Measurements from ENCODE around the gene NCKAP5.
A peak's percentile ranks its signal among the peaks of the same experiment; 100 is the strongest.

The NCKAP5 gene

DNA sequence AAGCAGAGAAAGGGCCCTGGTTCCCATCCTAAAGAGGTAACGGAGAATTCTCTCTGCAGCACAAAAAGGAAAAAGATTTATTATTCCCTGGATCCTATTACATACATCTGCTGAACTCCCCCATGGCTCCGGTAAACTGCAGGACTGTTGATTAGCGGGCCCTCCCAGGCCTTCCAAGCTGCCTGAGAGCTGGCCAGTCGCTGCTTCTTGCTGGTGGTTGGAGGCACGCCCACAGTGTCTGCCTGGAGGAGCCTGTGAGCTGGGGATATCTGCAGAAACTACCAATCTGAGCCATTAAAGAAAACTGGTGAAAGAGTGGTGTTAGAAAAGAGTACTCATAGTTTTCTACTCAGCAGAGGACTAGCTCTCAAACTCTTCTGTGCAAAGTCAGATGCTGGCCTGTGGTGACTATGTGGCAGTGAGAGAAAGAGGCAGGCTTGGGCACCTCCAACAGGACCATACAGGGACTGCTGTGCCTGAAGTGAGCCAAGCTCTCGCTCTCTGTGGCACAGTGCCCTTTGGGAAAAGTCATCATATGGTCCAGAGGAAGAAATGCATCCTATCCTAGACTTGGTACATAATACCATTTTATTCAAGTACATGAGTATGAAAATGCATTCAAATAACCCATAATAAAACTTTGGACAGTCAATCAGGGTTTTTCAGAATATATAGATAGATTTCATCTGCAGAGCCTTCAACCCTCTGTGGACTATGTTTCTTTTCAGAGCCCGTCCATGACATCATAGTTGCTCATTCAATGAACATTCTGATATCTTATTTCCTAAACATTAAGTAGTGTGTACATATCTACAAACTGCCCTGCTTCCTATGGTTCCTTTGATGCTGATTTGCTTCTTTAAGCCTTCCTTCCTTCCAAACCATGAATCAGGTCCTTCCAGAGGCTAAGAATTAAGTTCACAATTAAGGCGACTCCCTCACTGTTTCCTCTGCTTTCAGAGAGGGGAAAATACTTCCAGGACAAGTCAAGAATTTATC, 656.2 kb downstream of the NCKAP5 start:
- DNase-seq, result peak; percentile 63

DNA sequence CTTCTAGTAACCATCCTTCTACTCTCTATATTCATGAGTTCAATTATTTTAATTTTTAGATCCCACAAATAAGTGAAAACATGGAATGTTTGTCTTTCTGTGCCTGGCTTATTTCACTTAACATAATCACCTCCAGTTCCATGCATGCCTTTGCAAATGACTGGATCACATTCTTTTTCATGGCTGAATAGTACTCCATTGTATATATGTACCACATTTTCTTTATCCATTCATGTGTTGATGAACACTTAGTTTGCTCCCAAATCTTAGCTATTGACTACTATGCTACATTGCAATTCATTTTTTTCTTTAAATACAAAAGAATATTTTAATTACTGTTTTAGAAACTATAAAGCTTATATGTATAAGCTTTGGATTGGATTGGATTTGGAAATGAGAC, 657.8 kb downstream of the NCKAP5 start:
- no peak for DNase-seq

DNA sequence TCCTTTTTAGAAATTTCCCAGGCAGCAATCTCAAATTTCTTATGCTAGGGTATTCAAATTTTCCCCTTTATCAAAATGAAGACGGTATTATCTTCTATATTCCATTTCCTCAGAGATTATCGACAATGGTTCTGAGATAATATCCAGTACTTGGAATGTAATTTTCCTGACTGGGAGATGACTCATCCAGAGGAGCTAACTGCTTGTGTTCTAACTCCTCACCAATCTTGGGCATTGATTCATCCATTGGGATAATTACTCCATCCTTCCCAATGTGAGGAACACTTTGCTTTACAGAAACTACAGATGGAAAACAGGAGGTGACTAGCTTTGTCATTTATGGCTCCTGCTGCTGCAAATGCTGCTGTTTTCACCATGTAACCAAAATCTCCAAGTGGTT, 658.8 kb downstream of the NCKAP5 start:
- no peak for DNase-seq

DNA sequence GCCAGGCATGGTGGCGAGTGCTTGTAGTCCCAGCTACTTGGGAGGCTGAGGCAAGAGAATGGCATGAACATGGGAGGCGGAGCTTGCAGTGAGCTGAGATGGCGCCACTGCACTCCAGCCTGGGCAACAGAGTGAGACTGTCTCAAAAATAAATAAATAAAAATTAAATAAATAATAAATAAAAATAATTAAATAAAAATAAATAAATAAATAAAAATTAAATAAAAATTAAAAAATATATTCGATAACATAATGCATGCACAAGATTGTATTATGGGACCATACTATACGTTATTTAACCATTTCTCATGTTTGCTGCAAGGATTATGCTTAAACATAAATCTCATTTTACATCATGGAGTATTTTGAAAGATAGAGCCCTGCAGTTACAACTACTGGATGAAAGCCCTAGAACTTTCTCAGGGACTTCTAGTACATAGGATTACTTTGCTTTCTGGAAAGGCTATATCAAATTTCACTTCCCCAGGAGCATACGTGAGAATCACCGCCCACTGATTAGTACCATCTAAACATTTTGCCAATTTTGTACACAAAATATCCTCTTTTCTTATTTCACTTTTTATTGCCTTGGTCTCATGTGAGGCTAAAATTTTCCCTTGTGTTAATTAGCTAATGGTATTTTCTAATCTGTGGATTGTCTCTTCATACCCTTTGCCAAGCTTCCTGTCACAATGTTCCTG, 664.0 kb downstream of the NCKAP5 start:
- DNase-seq, result no peak

DNA sequence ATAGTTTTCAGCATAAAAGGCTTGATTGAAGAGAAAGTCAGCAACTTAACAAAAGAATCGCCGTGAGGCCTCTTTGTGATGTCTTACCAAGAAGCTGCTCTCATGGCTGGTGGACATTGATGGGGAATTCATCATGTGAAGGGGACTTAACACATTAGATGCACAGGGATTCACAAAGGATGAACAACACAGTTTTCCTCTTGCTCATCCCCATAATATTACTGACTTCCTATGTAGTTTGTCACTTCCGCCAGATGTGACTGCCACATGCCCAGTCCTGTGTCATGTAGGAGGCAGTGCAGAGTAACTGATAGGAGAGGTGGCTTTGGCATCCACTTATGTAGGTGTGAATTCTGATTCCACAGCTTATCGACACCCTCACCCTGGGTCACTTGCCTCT, 665.6 kb downstream of the NCKAP5 start:
- no peak for DNase-seq

DNA sequence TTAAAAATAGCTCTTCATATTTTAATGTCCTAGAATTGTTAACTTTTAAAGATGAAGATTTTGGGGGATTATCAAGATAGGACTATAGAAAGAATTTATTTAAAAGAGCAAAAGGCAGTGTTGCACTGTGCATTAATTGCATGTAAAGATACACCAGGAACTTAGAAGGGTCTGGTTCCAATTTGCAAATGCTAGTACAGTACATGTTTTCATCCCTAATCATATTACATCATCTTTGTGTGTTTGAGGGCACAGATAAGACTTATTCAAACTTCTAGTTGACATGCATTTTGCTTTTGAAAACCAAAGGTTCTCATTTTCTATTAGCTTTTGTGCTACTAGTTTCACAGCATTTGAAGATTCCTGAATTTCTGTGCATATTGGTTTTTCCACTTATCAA, 666.6 kb downstream of the NCKAP5 start:
- DNase-seq, result no peak

DNA sequence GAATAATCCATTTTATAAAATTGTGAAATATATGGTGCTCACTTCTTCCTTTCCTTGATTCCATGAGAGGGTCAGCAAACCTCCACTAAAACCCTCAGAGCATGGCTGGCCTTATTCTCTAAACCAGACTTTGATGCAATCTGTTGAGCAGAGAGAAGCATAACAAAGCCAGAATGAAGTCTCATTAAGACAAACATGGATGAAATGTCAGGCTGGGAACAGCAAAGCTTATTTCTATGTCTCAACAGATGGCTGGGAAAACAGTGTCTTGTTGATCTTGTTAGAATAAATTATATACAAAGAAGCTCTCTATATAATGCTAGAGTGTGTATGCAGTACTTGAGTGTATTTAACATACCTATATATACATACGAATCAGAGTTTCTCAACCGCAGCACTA, 671.2 kb downstream of the NCKAP5 start:
- DNase-seq, result no peak

DNA sequence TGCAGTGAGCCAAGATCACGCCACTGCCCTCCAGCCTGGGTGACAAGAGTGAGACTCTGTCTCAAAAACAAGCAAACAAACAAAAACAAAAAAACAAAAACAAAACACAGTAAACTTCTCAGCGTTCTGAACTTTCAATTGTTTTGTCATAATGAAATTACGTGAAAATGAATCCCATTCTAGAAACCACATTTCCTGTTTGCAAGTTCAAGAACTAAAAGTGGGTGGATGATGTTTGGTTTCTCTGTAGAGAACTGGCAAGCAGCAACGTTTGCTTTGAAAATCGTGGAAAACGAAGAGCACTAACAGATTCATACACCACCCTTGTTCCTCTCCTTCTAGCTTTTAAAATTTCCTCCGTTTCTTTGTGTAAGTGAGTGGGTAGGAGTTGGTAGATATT, 672.2 kb downstream of the NCKAP5 start:
- DNase-seq, result no peak

DNA sequence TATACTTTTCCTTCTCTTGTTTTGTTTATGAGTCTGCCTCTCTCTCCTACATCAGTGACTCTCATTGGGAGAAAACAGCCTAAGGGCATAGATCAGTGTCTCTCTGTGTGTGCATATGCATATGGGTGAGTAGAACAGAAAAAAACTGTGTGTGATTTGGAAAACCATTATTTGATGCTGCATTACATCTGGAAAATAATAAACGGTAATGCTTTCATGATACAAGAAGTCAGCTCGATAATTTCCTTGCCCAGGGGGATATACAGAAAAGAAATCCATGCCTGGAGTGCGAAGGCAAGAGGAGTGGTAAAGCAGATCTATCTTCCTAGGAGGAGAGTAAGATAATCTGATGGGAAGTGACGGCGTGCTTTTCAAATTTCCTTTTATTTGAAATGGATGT, 676.8 kb downstream of the NCKAP5 start:
- no peak for DNase-seq

DNA sequence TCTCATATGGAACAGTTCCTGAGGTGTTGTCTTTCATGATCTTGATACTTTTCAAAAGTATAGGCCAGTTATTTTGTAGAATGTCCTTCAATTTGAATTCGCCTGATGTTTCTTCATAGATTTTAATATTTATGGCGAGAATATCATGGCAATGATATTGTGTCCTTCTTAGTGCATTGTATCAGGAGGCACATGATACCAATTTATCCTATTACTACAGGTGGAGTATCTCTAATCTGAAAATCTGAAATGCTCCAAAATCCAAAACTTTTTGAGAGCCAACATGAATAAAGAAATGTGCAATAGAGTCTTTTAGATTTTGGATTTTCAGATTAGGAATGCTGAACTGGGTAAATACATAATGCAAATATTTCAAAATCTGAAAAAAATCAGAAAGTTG, 681.7 kb downstream of the NCKAP5 start:
- no peak for DNase-seq

DNA sequence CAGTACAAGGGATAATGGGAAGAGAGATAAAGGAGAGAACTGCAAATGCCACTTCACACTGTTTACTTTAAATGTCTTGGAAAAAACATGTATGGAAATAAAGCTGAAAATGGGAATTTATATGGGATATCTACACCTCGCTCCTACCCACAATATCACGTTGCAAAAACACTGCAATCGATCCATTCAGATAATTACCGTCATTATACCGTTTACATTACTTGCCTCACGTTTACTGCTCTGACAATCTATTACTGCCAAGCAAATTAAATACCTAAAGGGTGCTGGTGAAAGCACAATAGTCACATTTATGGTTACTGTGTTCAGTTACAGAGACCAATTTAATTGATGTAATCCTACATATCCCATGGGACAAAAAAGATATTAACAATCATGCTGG, 683.6 kb downstream of the NCKAP5 start:
- no peak for DNase-seq

DNA sequence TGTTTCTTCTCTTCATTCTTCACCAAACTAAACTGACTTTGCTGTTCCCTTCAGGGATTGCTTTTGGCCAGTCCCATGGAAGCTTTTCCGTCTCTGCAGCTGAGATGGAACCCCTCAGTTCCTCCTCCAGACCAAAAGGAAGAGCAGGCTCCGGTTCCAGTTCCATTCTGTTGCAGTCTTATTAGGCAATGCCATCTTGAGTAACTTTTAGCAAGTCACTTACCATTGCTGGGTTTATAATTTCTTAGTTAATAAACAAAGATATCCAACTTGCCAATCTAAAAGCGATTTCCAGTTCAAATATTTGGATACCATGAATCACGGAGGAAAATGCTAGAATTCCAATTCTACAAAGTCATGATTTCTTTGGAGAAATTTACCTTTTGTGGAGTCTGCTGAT, 684.0 kb downstream of the NCKAP5 start:
- DNase-seq, result no peak

DNA sequence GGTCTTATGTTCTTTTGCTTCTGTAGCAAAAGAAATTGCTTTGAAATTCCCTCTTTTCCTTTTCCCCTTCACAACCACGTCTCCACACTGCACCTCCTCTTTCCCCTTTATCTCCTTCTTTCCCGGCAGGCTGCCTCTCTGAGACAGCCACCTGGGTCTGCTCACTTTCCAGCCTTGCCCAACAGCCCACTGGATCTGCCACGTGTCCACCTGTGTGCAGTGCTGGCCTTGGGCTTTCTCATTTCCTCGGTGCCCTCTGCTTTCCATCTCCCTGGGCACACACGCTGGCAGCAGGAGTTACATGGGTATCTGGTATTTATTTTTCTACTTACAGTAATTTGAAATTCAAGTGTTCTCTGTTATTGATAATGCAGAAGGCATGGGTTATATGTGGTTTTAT, 684.8 kb downstream of the NCKAP5 start:
- no peak for DNase-seq

DNA sequence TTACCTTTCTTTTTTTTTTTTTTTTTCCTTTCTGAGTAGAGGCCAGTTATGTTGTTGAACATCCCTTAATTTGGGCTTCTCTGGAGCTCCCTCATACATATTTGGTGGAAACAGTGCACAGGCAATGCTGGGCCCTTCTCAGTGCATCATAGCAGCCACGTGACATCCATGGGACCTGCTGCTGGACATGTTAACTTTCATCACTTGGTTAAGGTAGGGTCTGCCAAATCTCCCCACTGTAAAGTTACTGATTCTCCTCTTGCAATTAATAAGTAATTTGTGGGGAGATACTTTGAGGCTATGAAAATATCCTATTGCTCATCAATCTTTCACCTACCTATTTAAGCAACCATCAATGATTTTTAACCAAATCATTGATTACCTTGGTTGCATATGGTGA, 686.7 kb downstream of the NCKAP5 start:
- no peak for DNase-seq

DNA sequence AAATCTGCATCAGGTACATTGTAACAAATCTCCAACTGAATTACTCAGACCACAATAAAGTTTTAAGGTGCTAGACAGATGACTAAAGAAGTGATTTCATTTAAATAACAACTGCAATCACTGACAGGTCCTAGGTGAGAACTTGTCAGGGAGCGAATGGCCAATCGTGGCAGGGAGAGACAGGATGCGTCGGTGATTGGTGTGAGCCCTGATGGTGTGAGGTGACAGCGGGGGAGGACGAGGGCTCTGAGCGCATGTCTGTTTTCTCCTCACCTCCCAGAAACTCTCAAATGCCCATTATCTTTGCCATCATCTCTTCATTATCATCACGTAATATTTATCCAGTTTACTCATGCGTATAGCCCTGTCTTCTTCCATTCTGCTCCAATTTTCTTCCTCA, 690.3 kb downstream of the NCKAP5 start:
- DNase-seq, result no peak

DNA sequence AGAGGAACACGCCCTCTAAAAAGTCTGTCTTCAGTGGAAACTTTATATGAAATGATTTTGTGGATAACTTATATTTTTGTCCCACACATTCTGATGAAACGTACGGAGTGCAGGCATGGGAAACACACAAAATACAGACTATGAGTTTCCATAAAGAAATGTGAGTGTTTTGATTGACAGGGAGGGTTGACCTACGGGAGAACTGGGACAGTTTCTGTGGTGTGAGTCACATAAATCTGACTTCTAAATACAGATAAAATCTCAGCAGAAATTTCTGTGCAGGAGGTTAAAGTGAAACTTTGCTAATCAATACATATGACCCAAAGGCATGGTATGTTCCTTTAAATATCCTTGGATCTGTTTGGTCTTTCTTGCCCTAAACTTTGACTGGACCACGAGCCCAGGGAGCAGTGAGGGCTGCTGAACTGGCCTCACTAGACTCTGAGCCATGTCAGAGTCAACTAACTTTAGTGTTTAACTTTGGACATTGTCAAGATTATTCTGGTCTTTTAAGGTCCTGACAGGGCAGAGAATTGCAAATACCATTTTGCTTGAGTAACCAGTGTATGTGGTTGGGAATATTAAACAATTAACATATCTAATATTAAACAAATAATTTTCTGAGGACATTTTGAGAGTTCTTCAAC, 691.4 kb downstream of the NCKAP5 start:
- no peak for DNase-seq

DNA sequence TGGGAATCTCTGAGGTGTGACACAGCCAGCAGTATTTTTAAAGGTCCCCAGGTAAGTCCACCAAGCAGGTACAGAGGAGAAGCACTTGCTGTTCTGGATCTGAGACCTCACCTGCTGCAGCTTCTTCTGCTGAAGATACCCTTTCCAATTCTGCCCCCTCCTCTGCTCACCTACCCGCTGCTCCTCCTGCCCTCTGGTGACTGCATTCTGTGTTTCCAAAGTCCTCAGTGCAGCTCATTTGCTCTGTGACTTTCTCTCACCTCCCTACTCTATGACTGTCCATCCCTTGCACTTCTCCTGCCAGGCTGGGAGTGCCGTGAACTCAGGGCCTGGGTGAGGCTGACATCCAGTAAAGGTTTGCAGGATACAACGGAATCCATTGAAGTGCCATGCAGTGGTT, 693.1 kb downstream of the NCKAP5 start:
- no peak for DNase-seq

DNA sequence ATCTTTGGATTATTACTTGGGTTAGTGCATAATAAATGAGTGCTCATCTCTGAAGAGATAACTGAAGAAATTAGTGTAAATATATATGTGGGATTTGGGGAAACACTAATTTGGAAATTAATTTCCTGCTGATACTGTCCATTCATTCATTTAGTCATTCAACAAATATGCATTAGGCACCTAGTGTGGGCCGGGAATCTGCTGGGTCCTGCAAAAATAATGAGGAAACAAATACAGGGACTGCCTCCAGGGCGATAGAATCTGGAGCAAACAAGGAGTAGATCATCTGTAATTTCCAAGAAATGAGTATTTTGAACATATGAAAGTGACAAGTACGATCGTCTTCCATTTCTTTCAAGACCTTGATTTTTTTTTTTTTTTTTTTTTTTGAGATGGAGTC, 694.5 kb downstream of the NCKAP5 start:
- DNase-seq, result no peak

DNA sequence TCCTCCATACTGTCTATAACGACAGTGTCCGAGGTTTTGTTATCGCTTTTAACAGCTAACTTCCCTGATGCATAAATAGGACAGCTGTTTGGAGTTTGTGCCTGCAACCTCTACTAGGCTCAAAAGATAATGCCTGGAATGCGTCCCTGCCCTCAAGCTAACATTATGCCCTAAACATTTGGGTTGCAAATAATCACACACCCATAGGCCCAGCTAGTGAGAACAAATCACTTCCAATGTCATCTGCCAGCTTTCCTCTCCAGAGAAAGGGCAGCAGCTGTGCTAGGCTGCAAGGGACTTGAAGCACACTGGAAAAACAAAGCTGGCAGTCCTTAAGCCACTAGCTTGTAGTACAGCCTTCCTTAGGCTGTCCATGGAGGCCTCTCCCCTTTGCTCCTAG, 696.4 kb downstream of the NCKAP5 start:
- peak; percentile 53 for DNase-seq

DNA sequence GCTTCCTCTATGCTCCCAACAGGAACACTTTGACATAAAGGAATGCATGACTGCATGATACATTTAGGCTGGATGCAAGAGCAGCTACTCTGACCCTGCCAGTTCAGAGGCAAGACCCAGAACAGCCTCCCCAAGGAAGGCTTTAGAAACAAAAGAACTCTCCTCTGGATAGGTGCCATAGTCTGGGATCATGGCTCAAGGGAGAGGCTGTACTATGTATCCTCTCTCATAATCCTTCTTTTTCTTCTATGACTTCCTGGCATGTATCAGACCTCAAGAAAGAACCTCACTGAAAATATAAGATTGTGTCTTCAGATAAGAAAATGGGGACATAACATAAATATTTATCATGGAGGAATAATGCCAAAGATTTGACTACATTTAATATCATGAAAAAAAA, 704.3 kb downstream of the NCKAP5 start:
- DNase-seq, result no peak

DNA sequence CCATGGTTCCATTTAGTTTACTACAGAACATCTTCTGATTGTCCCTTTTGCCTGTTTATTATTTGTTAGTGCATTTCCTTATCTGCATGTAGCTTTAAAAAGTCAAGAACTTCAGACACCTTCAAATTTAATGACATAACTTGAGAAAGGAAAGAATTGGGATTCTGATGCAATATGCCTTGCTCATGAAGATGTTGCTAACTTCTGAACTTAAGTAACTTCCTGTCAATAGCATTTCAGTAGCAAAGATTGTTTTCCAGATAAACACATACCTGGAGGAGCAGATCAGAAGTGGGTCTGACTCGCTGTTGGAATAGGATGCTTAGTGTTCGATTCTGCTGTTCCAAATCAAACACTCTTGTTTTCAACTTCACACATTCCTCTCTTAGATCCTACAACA, 708.0 kb downstream of the NCKAP5 start:
- no peak for DNase-seq

DNA sequence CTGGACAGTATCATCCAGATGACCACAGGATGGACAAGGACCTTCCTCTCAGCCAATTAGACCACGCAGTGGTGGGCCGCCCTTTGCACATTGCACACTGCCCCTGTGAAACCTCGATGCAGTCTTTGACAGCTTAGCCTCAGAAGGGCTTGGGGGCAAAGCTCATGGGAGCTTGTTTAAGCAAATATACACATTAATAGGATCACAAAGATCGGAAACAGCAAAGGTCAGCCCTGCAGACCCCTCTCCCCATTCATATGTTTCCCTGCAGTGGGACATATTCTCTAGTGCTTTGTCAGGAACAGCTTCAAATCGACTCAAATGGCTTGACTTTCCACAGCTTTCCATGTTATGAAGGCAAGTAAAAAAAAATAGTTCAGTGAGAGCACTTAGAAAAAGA, 708.7 kb downstream of the NCKAP5 start:
- no peak for DNase-seq

DNA sequence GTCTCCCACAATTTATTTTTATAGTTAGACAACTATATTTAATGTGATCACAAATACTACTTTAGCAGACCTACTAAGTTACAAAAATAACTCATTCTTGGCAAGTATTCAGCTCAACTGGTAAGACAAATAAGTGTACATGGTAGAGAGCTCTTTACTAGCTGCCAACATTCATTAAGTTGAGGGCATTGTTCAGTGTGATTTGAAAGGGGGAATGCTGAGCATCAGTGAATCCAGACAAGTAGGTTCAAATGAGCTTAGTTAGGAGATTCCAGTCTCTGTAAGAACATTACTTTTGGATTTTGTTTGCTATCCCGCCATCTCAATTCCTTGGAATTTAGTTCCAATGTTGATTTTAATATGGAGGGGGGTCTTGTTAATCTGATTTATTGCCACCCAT, 710.9 kb downstream of the NCKAP5 start:
- DNase-seq, result no peak

DNA sequence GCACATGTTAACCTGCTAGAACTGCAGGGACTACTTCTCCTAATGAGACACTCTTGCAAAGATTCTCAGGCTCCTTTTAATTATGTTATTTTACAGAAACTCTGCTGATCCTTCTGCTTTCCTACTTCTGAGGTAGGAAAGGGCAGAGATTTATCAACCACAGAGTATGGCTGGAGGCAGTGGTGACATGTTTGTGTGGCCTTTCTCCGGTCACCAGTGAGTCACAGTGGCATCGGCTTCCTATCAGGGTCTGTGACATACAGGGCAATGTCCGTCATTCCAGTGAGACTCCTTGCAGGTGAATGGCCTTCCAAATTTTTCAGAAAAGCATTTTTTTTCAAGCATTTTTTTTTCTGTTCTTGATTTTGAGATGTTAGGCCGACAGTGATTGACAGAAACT, 717.6 kb downstream of the NCKAP5 start:
- no peak for DNase-seq

Data from right forelimb (tissue), 1 donor.